PC-9 (cell line): ENCODE measurements around the gene MRPL28. TPM values are rescaled to one million over a fixed set of nuclear protein-coding genes. Genes with fewer than 3 reads are reported as not detected.
"Not testable (repeated sequence)": the region's sequence is repeated elsewhere in the genome, so short reads cannot be mapped to it uniquely, and the experiment has no call there.

Source experiments
- BruUV-seq: library from RNA; stranded (reverse); fragments of 400-500 nt; replicated peaks from 2 replicates; lab custom pipeline; 2021; lab: Mats Ljungman, UMichigan
- CTCF ChIA-PET: fragments of 300-600 bp; sonication (Branson Sonifier 250); formaldehyde crosslinking; loops from one replicate; lab custom pipeline; 2022; ENCODE audit warnings: antibody characterized with exemption; lab: Charles Lee
- POLR2A ChIA-PET: fragments of 300-600 bp; sonication (Branson Sonifier 250); formaldehyde crosslinking; loops from one replicate; lab custom pipeline; 2022; ENCODE audit warnings: antibody characterized with exemption; ENCODE audit not compliant: unreplicated experiment; lab: Charles Lee
- DNase-seq, 2 experiments: peaks; one replicate each; pipeline versions ENCODE4 v3.0.0 to v3.0.0-alpha.2; 2015 to 2022; ENCODE audit warnings: mixed read lengths in 1 of 2
- H2AFZ ChIP-seq: fragments of 200-600 bp; sonication (generic); 2 replicates; pipeline ENCODE4 v1.8.1; 2017; ENCODE audit warnings: antibody characterized with exemption
- H3F3A ChIP-seq: fragments of 200-600 bp; sonication (generic); 2 replicates; pipeline ENCODE4 v1.8.1; 2017; ENCODE audit warnings: antibody characterized with exemption, mild to moderate bottlenecking, low read depth; ENCODE audit not compliant: insufficient read depth
- H3K27ac ChIP-seq: fragments of 200-600 bp; sonication (generic); 2 replicates; pipeline ENCODE4 v1.6.1; 2016; ENCODE audit warnings: mixed run types
- H3K27me3 ChIP-seq: fragments of 200-600 bp; sonication (generic); 2 replicates; pipeline ENCODE4 v1.6.1; 2016; ENCODE audit warnings: low read depth, mixed run types; ENCODE audit not compliant: insufficient read depth
- H3K36me3 ChIP-seq: fragments of 200-600 bp; sonication (generic); 2 replicates; pipeline ENCODE4 v1.6.1; 2016; ENCODE audit warnings: low read depth, mixed run types
- H3K4me1 ChIP-seq: fragments of 200-600 bp; sonication (generic); replicated peaks from 2 replicates; pipeline ENCODE4 v1.6.1; 2016; ENCODE audit warnings: mixed run types; ENCODE audit not compliant: insufficient read depth
- H3K4me2 ChIP-seq: fragments of 200-600 bp; sonication (generic); 2 replicates; pipeline ENCODE4 v1.6.1; 2017; ENCODE audit warnings: mixed run types
- H3K4me3 ChIP-seq: fragments of 200-600 bp; sonication (generic); 2 replicates; pipeline ENCODE4 v1.6.1; 2016; ENCODE audit warnings: mixed run types
- H3K79me2 ChIP-seq: fragments of 200-600 bp; sonication (generic); 2 replicates; pipeline ENCODE4 v1.6.1; 2017; ENCODE audit warnings: low read depth, mixed run types
- H3K9me2 ChIP-seq: fragments of 200-600 bp; sonication (generic); 2 replicates; pipeline ENCODE4 v1.8.1; 2017; ENCODE audit warnings: mild to moderate bottlenecking; ENCODE audit not compliant: insufficient read depth
- H3K9me3 ChIP-seq: fragments of 200-600 bp; sonication (generic); 2 replicates; pipeline ENCODE4 v1.8.1; 2016; ENCODE audit warnings: low read depth; ENCODE audit not compliant: insufficient read depth
- H4K20me1 ChIP-seq: fragments of 200-600 bp; sonication (generic); 2 replicates; pipeline ENCODE4 v1.8.1; 2017; ENCODE audit not compliant: insufficient read depth
- CTCF ChIP-seq: fragments of 200-600 bp; sonication (generic); conservative IDR thresholded peaks from 2 replicates; pipeline ENCODE4 v1.6.1; 2017; ENCODE audit warnings: mixed run types, antibody characterized with exemption, mild to moderate bottlenecking, moderate library complexity
- EZH2 ChIP-seq: fragments of 200-600 bp; sonication (generic); IDR thresholded peaks from 2 replicates; pipeline ENCODE4 v1.8.0; 2017; ENCODE audit warnings: antibody characterized with exemption, low read depth
- intact Hi-C: fragments of 100-400 bp; cut with micrococcal nuclease; formaldehyde crosslinking; loops from one replicate; pipeline ENCODE4 v1.10.0; 2022; ENCODE audit not compliant: unreplicated experiment
- total RNA-seq: library from RNA; stranded (reverse); gene quantifications from 2 replicates; pipeline ENCODE4 v1.2.3, GENCODE V29; 2021

MRPL28 gene
- total RNA-seq, 1 experiment from 2014 or later: 150 TPM

GRCh38 chr16:337437-337836, 32.9 kb downstream of the MRPL28 start:
- Histone ChIP-seq H4K20me1 (peaks cover 46% of the 10 kb centered on the region), H3K4me3 (no peak overlapping the region), H3K4me1 (peaks cover 11% of the 10 kb centered on the region), H3K9me2 (no peaks in the 10 kb centered on the region), H3K27me3 (no peaks in the 10 kb centered on the region), H3F3A (no peaks in the 10 kb centered on the region), H3K9me3 (no peaks in the 10 kb centered on the region), H3K4me2 (no peak overlapping the region), H2AFZ (no peak overlapping the region), H3K79me2 (peaks cover 83% of the 10 kb centered on the region), H3K36me3 (no peaks in the 10 kb centered on the region), H3K27ac (no peak overlapping the region)
- DNase-seq: no peak
- TF ChIP-seq EZH2 (no peak), CTCF (no peak)
- ChIA-PET CTCF (interaction anchor here (0.7 kb wide), 1 partner anchor 109 kb away, joined by 8 read pairs; no protein-coding TSS in a partner anchor), POLR2A (no interaction called here)
- intact Hi-C loops: no loop called here
- BruUV-seq: no TSS peak

GRCh38 chr16:336269-336668, 34.1 kb downstream of the MRPL28 start:
- peaks cover 7% of the 10 kb centered on the region; the same call in 1 of the 2 replicates for H3F3A ChIP-seq
- H3K9me3 ChIP-seq: no peaks in the 10 kb centered on the region
- no peak overlapping the region for H3K4me2 ChIP-seq
- H4K20me1 ChIP-seq: peaks cover 49% of the 10 kb centered on the region
- ChIA-PET CTCF (interaction anchor here (1.0 kb wide), 1 partner anchor 17 kb away, joined by 24 read pairs; the partner anchor contains the start of gene AXIN1), POLR2A (no interaction called here)
- H3K27ac ChIP-seq: no peak overlapping the region
- no TSS peak for BruUV-seq
- H2AFZ ChIP-seq: no peak overlapping the region
- intact Hi-C loops: no loop called here
- H3K36me3 ChIP-seq: no peaks in the 10 kb centered on the region
- no peak overlapping the region for H3K4me3 ChIP-seq
- H3K9me2 ChIP-seq: no peaks in the 10 kb centered on the region
- peaks cover 87% of the 10 kb centered on the region for H3K79me2 ChIP-seq
- TF ChIP-seq CTCF (no peak), EZH2 (no peak)
- no peaks in the 10 kb centered on the region for H3K27me3 ChIP-seq
- H3K4me1 ChIP-seq: peaks cover 11% of the 10 kb centered on the region
- DNase-seq: no peak

- DNase-seq, intact Hi-C loops, H3K27ac ChIP-seq, H3K4me1 ChIP-seq, H3F3A ChIP-seq, H3K9me3 ChIP-seq, H3K4me3 ChIP-seq, H3K9me2 ChIP-seq, H3K36me3 ChIP-seq, BruUV-seq, POLR2A ChIA-PET, H3K4me2 ChIP-seq, H3K27me3 ChIP-seq, H2AFZ ChIP-seq: not testable (repeated sequence)
- Histone ChIP-seq H3K79me2 (peaks cover 91% of the 10 kb centered on the region), H4K20me1 (peaks cover 52% of the 10 kb centered on the region)
- CTCF ChIA-PET: interaction anchor here (1.0 kb wide), 1 partner anchor 18 kb away, joined by 24 read pairs; the partner anchor contains the start of gene AXIN1
These were observed 35.3 kb downstream of the MRPL28 start for GRCh38 chr16:334861-335632.

GRCh38 chr16:334164-334832, 36.0 kb downstream of the MRPL28 start:
- H3K27me3 ChIP-seq, intact Hi-C loops, H3K4me1 ChIP-seq, DNase-seq, POLR2A ChIA-PET, H3K27ac ChIP-seq, H3K4me2 ChIP-seq, H3K4me3 ChIP-seq, H3K9me3 ChIP-seq, BruUV-seq, H3K9me2 ChIP-seq, H3K36me3 ChIP-seq, H2AFZ ChIP-seq, H3F3A ChIP-seq, CTCF ChIA-PET: not testable (repeated sequence)
- Histone ChIP-seq H4K20me1 (peaks cover 45% of the 10 kb centered on the region), H3K79me2 (peaks cover 91% of the 10 kb centered on the region)
